HL-60 (cell line): ENCODE results near the gene SETD7.

ENCODE experiments used
- DNase-seq, 2 experiments: peaks; one replicate each; pipeline ENCODE4 v3.0.0-alpha.2; 2010 to 2020; ENCODE audit warnings: low read depth in 1 of 2, low spot score in 1 of 2
- H3K27ac ChIP-seq: fragments of 250-450 bp; sonication (Bioruptor Pico); replicated peaks from 2 replicates; pipeline ENCODE4 v1.5.1; 2020; ENCODE audit warnings: mild to moderate bottlenecking, moderate library complexity
- H3K27me3 ChIP-seq: fragments of 250-450 bp; sonication (Bioruptor Pico); 2 replicates; pipeline ENCODE4 v1.5.1; 2021; ENCODE audit warnings: mild to moderate bottlenecking, moderate library complexity; ENCODE audit not compliant: insufficient read depth, poor library complexity, severe bottlenecking
- H3K4me3 ChIP-seq: replicated peaks from 2 replicates; pipeline ENCODE4 v1.5.1; 2011; ENCODE audit warnings: mild to moderate bottlenecking, control low read depth, low read length; ENCODE audit not compliant: insufficient read depth
- GABPA ChIP-seq: IDR thresholded peaks from 2 replicates; pipeline ENCODE4 v1.6.1; 2012; ENCODE audit warnings: low read depth
- POLR2AphosphoS5 ChIP-seq: IDR thresholded peaks from 2 replicates; pipeline ENCODE4 v1.6.1; 2012; ENCODE audit warnings: low read depth
- SPI1 ChIP-seq: IDR thresholded peaks from 2 replicates; pipeline ENCODE4 v1.6.1; 2012; ENCODE audit warnings: low read depth, mild to moderate bottlenecking, borderline replicate concordance
- TF ChIP-seq, protein P1 (sequence below): IDR thresholded peaks from 2 replicates; pipeline ENCODE4 v1.6.1; 2012; ENCODE audit warnings: low read depth; ENCODE audit not compliant: insufficient replicate concordance
- TF ChIP-seq, protein P2 (sequence below): IDR thresholded peaks from one replicate; pipeline ENCODE4 v1.5.1; 2011; ENCODE audit warnings: low read length, control low read depth, inconsistent platforms; ENCODE audit not compliant: insufficient read depth

Gene SETD7

DNA sequence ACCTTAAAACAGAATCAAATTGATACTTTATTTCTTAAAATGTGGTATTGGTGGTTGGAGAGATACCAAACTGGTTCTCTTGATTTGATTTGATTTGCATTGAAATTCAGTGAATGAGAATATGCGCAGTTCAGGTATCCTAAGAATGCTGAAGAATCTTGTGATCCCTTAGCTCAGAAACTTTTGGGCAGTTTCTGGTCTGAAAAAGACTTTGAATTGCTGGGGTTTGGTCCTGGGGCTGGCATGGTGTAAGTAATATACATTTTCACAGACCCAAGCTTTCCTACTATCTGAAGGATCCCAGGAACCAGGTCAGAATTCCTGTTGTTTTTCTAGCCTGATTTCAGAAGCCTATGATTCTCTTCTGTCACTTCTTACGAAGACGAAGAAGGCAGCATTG lies 95.5 kb downstream of the SETD7 start:
- no peak overlapping the region for H3K4me3 ChIP-seq
- TF ChIP-seq POLR2AphosphoS5 (no peak), SPI1 (no peak), GABPA (no peak)
- TF ChIP-seq, protein P1, sequence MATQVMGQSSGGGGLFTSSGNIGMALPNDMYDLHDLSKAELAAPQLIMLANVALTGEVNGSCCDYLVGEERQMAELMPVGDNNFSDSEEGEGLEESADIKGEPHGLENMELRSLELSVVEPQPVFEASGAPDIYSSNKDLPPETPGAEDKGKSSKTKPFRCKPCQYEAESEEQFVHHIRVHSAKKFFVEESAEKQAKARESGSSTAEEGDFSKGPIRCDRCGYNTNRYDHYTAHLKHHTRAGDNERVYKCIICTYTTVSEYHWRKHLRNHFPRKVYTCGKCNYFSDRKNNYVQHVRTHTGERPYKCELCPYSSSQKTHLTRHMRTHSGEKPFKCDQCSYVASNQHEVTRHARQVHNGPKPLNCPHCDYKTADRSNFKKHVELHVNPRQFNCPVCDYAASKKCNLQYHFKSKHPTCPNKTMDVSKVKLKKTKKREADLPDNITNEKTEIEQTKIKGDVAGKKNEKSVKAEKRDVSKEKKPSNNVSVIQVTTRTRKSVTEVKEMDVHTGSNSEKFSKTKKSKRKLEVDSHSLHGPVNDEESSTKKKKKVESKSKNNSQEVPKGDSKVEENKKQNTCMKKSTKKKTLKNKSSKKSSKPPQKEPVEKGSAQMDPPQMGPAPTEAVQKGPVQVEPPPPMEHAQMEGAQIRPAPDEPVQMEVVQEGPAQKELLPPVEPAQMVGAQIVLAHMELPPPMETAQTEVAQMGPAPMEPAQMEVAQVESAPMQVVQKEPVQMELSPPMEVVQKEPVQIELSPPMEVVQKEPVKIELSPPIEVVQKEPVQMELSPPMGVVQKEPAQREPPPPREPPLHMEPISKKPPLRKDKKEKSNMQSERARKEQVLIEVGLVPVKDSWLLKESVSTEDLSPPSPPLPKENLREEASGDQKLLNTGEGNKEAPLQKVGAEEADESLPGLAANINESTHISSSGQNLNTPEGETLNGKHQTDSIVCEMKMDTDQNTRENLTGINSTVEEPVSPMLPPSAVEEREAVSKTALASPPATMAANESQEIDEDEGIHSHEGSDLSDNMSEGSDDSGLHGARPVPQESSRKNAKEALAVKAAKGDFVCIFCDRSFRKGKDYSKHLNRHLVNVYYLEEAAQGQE = no peak
- TF ChIP-seq, protein P2, sequence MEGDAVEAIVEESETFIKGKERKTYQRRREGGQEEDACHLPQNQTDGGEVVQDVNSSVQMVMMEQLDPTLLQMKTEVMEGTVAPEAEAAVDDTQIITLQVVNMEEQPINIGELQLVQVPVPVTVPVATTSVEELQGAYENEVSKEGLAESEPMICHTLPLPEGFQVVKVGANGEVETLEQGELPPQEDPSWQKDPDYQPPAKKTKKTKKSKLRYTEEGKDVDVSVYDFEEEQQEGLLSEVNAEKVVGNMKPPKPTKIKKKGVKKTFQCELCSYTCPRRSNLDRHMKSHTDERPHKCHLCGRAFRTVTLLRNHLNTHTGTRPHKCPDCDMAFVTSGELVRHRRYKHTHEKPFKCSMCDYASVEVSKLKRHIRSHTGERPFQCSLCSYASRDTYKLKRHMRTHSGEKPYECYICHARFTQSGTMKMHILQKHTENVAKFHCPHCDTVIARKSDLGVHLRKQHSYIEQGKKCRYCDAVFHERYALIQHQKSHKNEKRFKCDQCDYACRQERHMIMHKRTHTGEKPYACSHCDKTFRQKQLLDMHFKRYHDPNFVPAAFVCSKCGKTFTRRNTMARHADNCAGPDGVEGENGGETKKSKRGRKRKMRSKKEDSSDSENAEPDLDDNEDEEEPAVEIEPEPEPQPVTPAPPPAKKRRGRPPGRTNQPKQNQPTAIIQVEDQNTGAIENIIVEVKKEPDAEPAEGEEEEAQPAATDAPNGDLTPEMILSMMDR = no peak
- H3K27me3 ChIP-seq = no peaks in the 10 kb centered on the region
- no peak overlapping the region for H3K27ac ChIP-seq
- no peak for DNase-seq

DNA sequence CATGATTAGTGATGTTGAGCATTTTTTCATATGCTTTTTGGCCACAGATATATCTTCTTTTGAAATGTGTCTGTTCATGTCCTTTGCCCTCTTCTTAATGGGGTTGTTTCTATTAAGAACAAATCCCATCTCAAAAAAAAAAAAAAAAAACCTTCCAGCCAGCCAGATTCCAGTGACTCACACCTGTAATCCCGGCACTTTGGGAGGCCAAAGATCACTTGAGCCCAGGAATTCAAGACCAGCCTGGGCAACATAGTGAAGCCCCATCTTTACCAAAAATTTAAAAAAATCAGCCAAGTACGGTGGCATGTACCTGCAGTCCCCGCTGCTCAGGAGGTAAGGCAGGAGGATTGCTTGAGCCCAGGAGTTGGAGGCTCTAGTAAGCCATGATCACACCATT lies 97.0 kb downstream of the SETD7 start:
- Histone ChIP-seq H3K4me3 (no peak overlapping the region), H3K27ac (no peak overlapping the region), H3K27me3 (no peaks in the 10 kb centered on the region)
- TF ChIP-seq SPI1 (no peak), POLR2AphosphoS5 (no peak), GABPA (no peak)
- TF ChIP-seq, protein P2 = no peak
- TF ChIP-seq, protein P1 = no peak
- DNase-seq = no peak

DNA sequence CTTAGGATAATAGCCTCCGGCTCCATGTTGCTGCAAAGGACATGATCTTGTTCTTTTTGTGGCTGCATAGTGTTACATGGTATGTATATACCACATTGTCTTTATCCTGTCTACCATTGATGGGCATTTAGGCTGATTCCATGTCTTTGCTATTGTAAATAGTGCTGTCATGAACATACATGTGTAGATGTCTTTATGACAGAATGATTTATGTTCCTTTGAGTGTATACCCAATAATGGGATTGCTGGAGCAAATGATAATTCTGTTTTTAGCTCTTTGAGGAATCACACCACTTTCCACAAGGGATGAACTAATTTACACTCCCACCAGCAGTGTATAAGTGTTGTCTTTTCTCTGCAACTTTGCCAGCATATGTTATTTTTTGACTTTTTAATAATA lies 97.5 kb downstream of the SETD7 start:
- Histone ChIP-seq H3K27me3 (no peaks in the 10 kb centered on the region), H3K4me3 (no peak overlapping the region), H3K27ac (no peak overlapping the region)
- no peak for TF ChIP-seq SPI1
- TF ChIP-seq POLR2AphosphoS5 = no peak
- TF ChIP-seq, protein P1 = no peak
- no peak for TF ChIP-seq GABPA
- TF ChIP-seq, protein P2 = no peak
- DNase-seq = no peak
